Thyroid gland (tissue), 4 donors: ENCODE measurements around the gene GATAD2A.

Source experiments
- CTCF ChIP-seq, 6 experiments: fragments of 200-600 bp in 3 of 6; fragments of 450-650 bp in 3 of 6; sonication (generic) in 3 of 6; IDR thresholded peaks; one replicate each; pipeline ENCODE4 v1.5.1; 2016 to 2019; ENCODE audit warnings: antibody characterized with exemption in 6 of 6, mild to moderate bottlenecking in 2 of 6, inconsistent platforms in 1 of 6, moderate library complexity in 1 of 6
- POLR2A ChIP-seq, 2 donors: fragments of 450-650 bp; IDR thresholded peaks; one replicate each; pipeline ENCODE4 v1.6.1; 2017; ENCODE audit warnings: antibody characterized with exemption in 2 of 2, mild to moderate bottlenecking in 2 of 2, moderate library complexity in 1 of 2

- no peak for TF ChIP-seq CTCF (IDR thresholded peaks at IDR 0.05)
- TF ChIP-seq POLR2A (IDR thresholded peaks at IDR 0.05) = no peak
Observed at GRCh38 chr19:19538785-19539166, 133.3 kb downstream of the GATAD2A start.
